Measurements from ENCODE around the gene PAFAH1B2.

DNA sequence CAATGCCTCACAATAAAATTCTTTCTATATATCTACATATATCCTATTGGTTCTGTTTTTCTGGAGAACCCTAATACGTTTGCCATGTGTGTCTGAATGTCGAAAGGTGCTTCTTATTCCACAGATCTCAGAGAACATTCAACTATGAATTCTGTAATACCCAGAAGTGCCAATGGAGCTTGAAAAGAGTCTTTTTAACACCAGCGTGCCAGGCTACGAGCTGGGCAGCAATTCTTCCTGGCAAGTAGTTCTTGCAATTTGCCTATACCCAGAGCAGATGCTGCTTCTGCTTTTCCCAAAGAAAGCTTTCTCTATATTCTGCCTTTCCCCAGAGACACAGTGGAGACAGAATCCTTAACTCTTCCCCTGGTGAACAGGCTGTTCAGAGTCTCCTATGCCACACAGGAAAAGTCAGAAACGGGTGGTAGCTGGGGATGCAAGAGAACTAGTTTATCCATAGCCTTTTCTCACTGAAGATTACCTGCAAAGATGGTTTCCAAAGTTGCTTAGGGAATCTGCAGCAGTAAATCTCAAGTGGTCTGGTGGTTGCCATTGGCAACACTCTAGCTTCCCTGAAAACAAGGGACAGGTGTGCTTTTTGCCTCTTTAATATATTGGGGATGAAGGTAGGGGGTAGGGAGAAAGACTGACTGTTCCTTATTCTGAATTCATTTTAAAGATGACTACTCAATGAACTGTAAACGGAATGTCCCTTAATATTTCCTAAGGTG lies 16.8 kb upstream of the PAFAH1B2 start:
- no peak for TF ChIP-seq EZH2 (IDR thresholded peaks at IDR 0.05; ENCODE audit: borderline replicate concordance, low read depth, low read length, severe bottlenecking)
- TF ChIP-seq CTCF (IDR thresholded peaks at IDR 0.05; ENCODE audit: extremely low read depth in 1 of 2, insufficient read depth in 1 of 2, low read depth in 1 of 2, low read length in 2 of 2) = no peak
- no peak for TF ChIP-seq JUN (IDR thresholded peaks at IDR 0.05; ENCODE audit: borderline replicate concordance, insufficient read depth, insufficient read length, low read depth)
- TF ChIP-seq, protein P1, sequence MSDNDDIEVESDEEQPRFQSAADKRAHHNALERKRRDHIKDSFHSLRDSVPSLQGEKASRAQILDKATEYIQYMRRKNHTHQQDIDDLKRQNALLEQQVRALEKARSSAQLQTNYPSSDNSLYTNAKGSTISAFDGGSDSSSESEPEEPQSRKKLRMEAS (IDR thresholded peaks at IDR 0.05; ENCODE audit: insufficient read depth, insufficient read length) = no peak
- TF ChIP-seq POLR2A (IDR thresholded peaks at IDR 0.05; ENCODE audit: low read depth, low read length) = no peak
- TF ChIP-seq POLR2AphosphoS5 (IDR thresholded peaks at IDR 0.05; ENCODE audit: insufficient read depth, low read depth, low read length) = no peak

All from endothelial cell of umbilical vein (primary cell).